HEK293 (cell line): ENCODE data around the gene SMIM1.

Experiments
- CTCF ChIA-PET: fragments of 350-600 bp; formaldehyde crosslinking; extraction: SDS; loops from one replicate; lab custom pipeline; 2021; ENCODE audit warnings: antibody characterized with exemption; lab: Yijun Ruan, JAX
- POLR2A ChIA-PET: fragments of 300-600 bp; formaldehyde crosslinking; extraction: SDS; loops from one replicate; lab custom pipeline; 2020; ENCODE audit warnings: antibody characterized with exemption, inconsistent platforms; lab: Yijun Ruan, JAX
- H3K27ac ChIP-seq: fragments of 200-500 bp; sonication (Bioruptor generic); 2 replicates; pipeline ENCODE4 v1.5.1; 2014; ENCODE audit warnings: low read depth, low read length, control low read depth, inconsistent platforms; ENCODE audit errors: extremely low read depth
- H3K36me3 ChIP-seq, 2 experiments: fragments of 200-500 bp in 1 of 2; sonication (Bioruptor generic) in 1 of 2; 1 replicate in 1 of 2; 2 replicates in 1 of 2; pipeline ENCODE4 v1.5.1; 2014 to 2017; ENCODE audit warnings: inconsistent platforms in 2 of 2, low read length in 2 of 2; ENCODE audit not compliant: control insufficient read depth in 2 of 2, insufficient read depth in 1 of 2
- H3K4me1 ChIP-seq: fragments of 200-500 bp; sonication (Bioruptor generic); 2 replicates; pipeline ENCODE4 v1.5.1; 2014; ENCODE audit warnings: mild to moderate bottlenecking, low read length, inconsistent platforms; ENCODE audit not compliant: control insufficient read depth, insufficient read depth
- H3K4me3 ChIP-seq: 2 replicates; pipeline ENCODE4 v1.5.1; 2011; ENCODE audit warnings: low read depth, mild to moderate bottlenecking, control low read depth, low read length, moderate library complexity
- H3K9me3 ChIP-seq: fragments of 200-500 bp; sonication (Bioruptor generic); 2 replicates; pipeline ENCODE4 v1.5.1; 2014; ENCODE audit warnings: low read depth, low read length, inconsistent platforms; ENCODE audit not compliant: control insufficient read depth, insufficient read depth
- GLIS2 ChIP-seq: fragments of 450-650 bp; formaldehyde crosslinking; IDR thresholded peaks from 2 replicates; pipeline ENCODE4 v1.5.1; 2016; ENCODE audit warnings: missing biosample characterization, missing genetic modification characterization
- HOXC10 ChIP-seq: sonication (generic); formaldehyde crosslinking; IDR thresholded peaks from 2 replicates; pipeline ENCODE4 v1.8.1; 2023; ENCODE audit warnings: mild to moderate bottlenecking, missing genetic modification reagents
- KLF9 ChIP-seq: fragments of 450-650 bp; formaldehyde crosslinking; IDR thresholded peaks from 2 replicates; pipeline ENCODE4 v1.5.1; 2016; ENCODE audit warnings: missing biosample characterization, missing genetic modification characterization, low read depth
- OSR2 ChIP-seq: fragments of 450-650 bp; formaldehyde crosslinking; IDR thresholded peaks from 2 replicates; pipeline ENCODE4 v1.5.1; 2016; ENCODE audit warnings: missing biosample characterization, missing genetic modification characterization
- SALL2 ChIP-seq: fragments of 450-650 bp; formaldehyde crosslinking; IDR thresholded peaks from 2 replicates; pipeline ENCODE4 v1.5.0; 2017; ENCODE audit warnings: missing biosample characterization, mild to moderate bottlenecking, missing genetic modification characterization, borderline replicate concordance
- SP7 ChIP-seq: fragments of 450-650 bp; formaldehyde crosslinking; IDR thresholded peaks from 2 replicates; pipeline ENCODE4 v1.5.1; 2016; ENCODE audit warnings: missing biosample characterization, missing genetic modification characterization
- ZIC2 ChIP-seq: fragments of 450-650 bp; formaldehyde crosslinking; IDR thresholded peaks from 2 replicates; pipeline ENCODE4 v1.5.1; 2016; ENCODE audit warnings: missing biosample characterization, missing genetic modification characterization
- ZNF335 ChIP-seq: fragments of 450-650 bp; formaldehyde crosslinking; conservative IDR thresholded peaks from 2 replicates; pipeline ENCODE4 v1.5.1; 2016; ENCODE audit warnings: missing biosample characterization, missing genetic modification characterization
- ZNF416 ChIP-seq: fragments of 450-650 bp; formaldehyde crosslinking; IDR thresholded peaks from 2 replicates; pipeline ENCODE4 v1.5.1; 2016; ENCODE audit warnings: missing biosample characterization, missing genetic modification characterization
- ZNF423 ChIP-seq: fragments of 450-650 bp; formaldehyde crosslinking; IDR thresholded peaks from 2 replicates; pipeline ENCODE4 v1.5.1; 2016; ENCODE audit warnings: missing biosample characterization, missing genetic modification characterization
- ZNF48 ChIP-seq: fragments of 450-650 bp; formaldehyde crosslinking; IDR thresholded peaks from 2 replicates; pipeline ENCODE4 v1.5.1; 2016; ENCODE audit warnings: missing biosample characterization, missing genetic modification characterization
- ZNF501 ChIP-seq: fragments of 450-650 bp; formaldehyde crosslinking; IDR thresholded peaks from 2 replicates; pipeline ENCODE4 v1.5.1; 2016; ENCODE audit warnings: missing biosample characterization, missing genetic modification characterization
- ZNF571 ChIP-seq: fragments of 450-650 bp; formaldehyde crosslinking; IDR thresholded peaks from 2 replicates; pipeline ENCODE4 v1.5.0; 2017; ENCODE audit warnings: missing biosample characterization, missing genetic modification characterization
- ZNF585B ChIP-seq: fragments of 450-650 bp; formaldehyde crosslinking; IDR thresholded peaks from 2 replicates; pipeline ENCODE4 v1.5.1; 2016; ENCODE audit warnings: missing biosample characterization, missing genetic modification characterization
- ZNF610 ChIP-seq: fragments of 450-650 bp; formaldehyde crosslinking; IDR thresholded peaks from 2 replicates; pipeline ENCODE4 v1.5.1; 2016; ENCODE audit warnings: missing biosample characterization, missing genetic modification characterization, borderline replicate concordance
- ZNF624 ChIP-seq: fragments of 450-650 bp; formaldehyde crosslinking; IDR thresholded peaks from 2 replicates; pipeline ENCODE4 v1.5.1; 2017; ENCODE audit warnings: missing biosample characterization, missing genetic modification characterization
- ZNF654 ChIP-seq: fragments of 450-650 bp; formaldehyde crosslinking; IDR thresholded peaks from 2 replicates; pipeline ENCODE4 v1.5.1; 2016; ENCODE audit warnings: low read depth, missing biosample characterization, missing genetic modification characterization
- ZNF791 ChIP-seq: fragments of 450-650 bp; formaldehyde crosslinking; IDR thresholded peaks from 2 replicates; pipeline ENCODE4 v1.5.1; 2016; ENCODE audit warnings: missing biosample characterization, missing genetic modification characterization
- TF ChIP-seq, protein P1 (sequence below): fragments of 450-650 bp; formaldehyde crosslinking; IDR thresholded peaks from 2 replicates; pipeline ENCODE4 v1.5.1; 2016; ENCODE audit warnings: missing biosample characterization, missing genetic modification characterization
- TF ChIP-seq, protein P2 (sequence below): fragments of 450-650 bp; IDR thresholded peaks from 2 replicates; pipeline ENCODE4 v1.5.1; 2018; ENCODE audit warnings: missing biosample characterization, mild to moderate bottlenecking, missing genetic modification characterization
- TF ChIP-seq, protein P3 (sequence below): fragments of 450-650 bp; formaldehyde crosslinking; IDR thresholded peaks from 2 replicates; pipeline ENCODE4 v1.5.1; 2016; ENCODE audit warnings: missing biosample characterization, missing genetic modification characterization, borderline replicate concordance
- TF ChIP-seq, protein P4 (sequence below): fragments of 450-650 bp; formaldehyde crosslinking; IDR thresholded peaks from 2 replicates; pipeline ENCODE4 v1.5.1; 2017; ENCODE audit warnings: missing biosample characterization, missing genetic modification characterization

SMIM1 gene

DNA sequence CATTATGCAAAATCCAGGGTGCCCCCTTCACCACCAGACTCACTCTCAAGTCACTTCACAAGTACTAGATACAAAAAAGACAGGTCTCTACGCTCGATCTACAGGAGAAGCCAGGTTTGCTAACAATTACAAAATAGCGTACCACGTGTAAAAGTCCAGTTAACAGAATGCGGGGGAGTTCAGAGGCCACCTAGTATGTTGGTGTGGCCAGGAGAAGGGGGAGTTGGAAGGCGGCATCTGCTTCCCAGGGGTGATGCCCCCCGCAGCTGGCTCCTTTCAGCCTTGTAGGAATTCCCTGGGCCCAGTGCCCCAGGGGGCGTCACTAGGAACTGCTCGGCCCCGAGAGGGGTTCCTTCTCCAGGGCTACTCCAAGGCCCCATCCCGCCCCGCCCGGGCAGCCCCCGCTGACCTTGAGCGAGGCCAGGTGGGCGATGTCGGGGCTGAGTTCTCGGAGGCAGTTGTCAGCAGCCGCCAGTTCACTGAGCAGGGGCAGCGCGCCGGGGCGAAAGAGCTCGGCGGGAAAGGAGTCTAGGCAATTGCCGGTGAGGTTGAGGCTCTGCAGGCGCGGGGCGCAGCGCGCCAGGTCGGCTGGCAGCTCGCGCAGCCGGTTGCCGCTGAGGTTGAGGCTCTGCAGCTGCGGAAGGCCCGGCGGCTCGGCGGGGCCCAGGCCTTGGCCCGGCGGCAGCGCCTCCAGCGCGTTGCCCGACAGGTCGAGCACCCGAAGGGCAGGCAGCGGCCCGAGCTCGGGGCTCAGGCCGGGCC lies 23.1 kb downstream of the SMIM1 start (continued):
- TF ChIP-seq ZNF416 (tag by site-specific recombination) (no peak), GLIS2 (tag by site-specific recombination) (peak; percentile 77), HOXC10 (CRISPR knock-in tag) (no peak), SALL2 (tag by site-specific recombination) (no peak), ZNF501 (no peak), ZNF335 (tag by site-specific recombination) (peak; percentile 83)
- TF ChIP-seq, protein P1, sequence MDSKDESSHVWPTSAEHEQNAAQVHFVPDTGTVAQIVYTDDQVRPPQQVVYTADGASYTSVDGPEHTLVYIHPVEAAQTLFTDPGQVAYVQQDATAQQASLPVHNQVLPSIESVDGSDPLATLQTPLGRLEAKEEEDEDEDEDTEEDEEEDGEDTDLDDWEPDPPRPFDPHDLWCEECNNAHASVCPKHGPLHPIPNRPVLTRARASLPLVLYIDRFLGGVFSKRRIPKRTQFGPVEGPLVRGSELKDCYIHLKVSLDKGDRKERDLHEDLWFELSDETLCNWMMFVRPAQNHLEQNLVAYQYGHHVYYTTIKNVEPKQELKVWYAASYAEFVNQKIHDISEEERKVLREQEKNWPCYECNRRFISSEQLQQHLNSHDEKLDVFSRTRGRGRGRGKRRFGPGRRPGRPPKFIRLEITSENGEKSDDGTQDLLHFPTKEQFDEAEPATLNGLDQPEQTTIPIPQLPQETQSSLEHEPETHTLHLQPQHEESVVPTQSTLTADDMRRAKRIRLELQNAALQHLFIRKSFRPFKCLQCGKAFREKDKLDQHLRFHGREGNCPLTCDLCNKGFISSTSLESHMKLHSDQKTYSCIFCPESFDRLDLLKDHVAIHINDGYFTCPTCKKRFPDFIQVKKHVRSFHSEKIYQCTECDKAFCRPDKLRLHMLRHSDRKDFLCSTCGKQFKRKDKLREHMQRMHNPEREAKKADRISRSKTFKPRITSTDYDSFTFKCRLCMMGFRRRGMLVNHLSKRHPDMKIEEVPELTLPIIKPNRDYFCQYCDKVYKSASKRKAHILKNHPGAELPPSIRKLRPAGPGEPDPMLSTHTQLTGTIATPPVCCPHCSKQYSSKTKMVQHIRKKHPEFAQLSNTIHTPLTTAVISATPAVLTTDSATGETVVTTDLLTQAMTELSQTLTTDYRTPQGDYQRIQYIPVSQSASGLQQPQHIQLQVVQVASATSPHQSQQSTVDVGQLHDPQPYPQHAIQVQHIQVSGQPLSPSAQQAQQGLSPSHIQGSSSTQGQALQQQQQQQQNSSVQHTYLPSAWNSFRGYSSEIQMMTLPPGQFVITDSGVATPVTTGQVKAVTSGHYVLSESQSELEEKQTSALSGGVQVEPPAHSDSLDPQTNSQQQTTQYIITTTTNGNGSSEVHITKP (tag by site-specific recombination), result peak; percentile 63

DNA sequence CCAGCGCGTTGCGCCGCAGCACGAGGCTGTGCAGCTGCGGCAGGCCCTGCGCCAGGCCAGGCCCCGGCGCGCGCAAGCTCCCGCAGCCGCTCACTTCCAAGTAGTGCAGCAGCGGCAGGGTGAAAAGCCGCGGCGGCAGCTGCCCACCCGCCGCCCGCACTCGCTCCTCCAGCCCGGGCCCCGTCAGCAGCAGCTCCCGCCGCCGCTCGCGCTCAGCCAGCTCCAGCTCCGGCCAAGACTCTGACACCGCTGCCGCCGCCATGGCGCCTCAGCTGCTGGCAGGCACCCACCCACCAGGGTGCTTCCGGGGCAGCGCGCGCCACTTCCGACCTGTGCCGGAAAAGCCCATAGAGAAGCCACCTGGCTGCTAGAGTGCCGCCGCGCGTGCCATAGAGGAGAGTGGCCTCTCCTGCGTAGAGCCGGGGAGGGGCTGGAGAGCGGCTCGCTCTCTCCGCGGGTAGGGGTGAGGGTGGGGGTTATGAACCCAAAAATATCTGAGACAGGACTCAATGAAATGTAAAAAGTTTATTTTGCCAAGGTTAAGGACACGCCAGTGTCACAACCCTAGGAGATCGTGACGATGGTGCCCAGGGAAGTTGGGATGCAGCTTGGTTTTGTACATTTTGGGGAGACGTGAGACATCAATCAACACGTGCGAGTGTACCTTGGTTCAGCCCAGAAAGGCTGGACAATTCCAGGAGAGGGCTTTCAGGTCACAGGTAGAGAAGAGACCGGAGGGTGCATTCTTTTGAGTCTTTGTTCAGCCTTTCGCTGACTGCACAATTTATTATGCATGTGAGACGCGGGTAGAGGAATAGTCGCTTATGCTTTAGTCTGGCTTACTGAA lies 23.9 kb downstream of the SMIM1 start, which contains the start of gene LRRC47:
TSS of gene LRRC47 (minus strand) at position 284 of the 847 bp plus-strand sequence. CDS start at position 262, 22 bp downstream.
- CTCF ChIA-PET, result interaction anchor here (0.6 to 0.9 kb wide), 2 partner anchors 99 to 312 kb away, joined by 3 to 4 read pairs; no protein-coding TSS in a partner anchor
- Histone ChIP-seq H3K4me3 (peak within 1 kb of the TSS; percentile 93), H3K27ac (peak within 1 kb of the TSS; percentile 63; the same call in 1 of the 2 replicates), H3K4me1 (peaks cover 3% of the 10 kb centered on the region; the same call in 1 of the 2 replicates), H3K36me3 (peaks cover 4 to 23% of the 10 kb centered on the region in 2 experiments; a peak in 2 of 3 replicates), H3K9me3 (no peaks in the 10 kb centered on the region)
- POLR2A ChIA-PET, result interaction anchor here (0.6 to 2.1 kb wide), 7 partner anchors 11 to 104 kb away, joined by 3 to 7 read pairs (median 3); partner anchors contain the start of genes CEP104 and DFFB
- TF ChIP-seq ZNF585B (tag by site-specific recombination) (no peak), ZIC2 (peak; percentile 54), SP7 (tag by site-specific recombination) (peak; percentile 72), OSR2 (no peak), ZNF791 (no peak), ZNF610 (tag by site-specific recombination) (peak; percentile 71; the same call in 1 of the 2 replicates), ZNF654 (no peak), GLIS2 (tag by site-specific recombination) (peak; percentile 76), ZNF624 (tag by site-specific recombination) (no peak), ZNF48 (no peak), KLF9 (tag by site-specific recombination) (peak; percentile 70), ZNF571 (tag by site-specific recombination) (no peak), ZNF423 (tag by site-specific recombination) (peak; percentile 53; the same call in 1 of the 2 replicates)
- TF ChIP-seq, protein P2, sequence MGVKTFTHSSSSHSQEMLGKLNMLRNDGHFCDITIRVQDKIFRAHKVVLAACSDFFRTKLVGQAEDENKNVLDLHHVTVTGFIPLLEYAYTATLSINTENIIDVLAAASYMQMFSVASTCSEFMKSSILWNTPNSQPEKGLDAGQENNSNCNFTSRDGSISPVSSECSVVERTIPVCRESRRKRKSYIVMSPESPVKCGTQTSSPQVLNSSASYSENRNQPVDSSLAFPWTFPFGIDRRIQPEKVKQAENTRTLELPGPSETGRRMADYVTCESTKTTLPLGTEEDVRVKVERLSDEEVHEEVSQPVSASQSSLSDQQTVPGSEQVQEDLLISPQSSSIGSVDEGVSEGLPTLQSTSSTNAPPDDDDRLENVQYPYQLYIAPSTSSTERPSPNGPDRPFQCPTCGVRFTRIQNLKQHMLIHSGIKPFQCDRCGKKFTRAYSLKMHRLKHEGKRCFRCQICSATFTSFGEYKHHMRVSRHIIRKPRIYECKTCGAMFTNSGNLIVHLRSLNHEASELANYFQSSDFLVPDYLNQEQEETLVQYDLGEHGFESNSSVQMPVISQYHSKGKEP (tag by site-specific recombination), result no peak; the same call in 1 of the 2 replicates
- TF ChIP-seq, protein P3, sequence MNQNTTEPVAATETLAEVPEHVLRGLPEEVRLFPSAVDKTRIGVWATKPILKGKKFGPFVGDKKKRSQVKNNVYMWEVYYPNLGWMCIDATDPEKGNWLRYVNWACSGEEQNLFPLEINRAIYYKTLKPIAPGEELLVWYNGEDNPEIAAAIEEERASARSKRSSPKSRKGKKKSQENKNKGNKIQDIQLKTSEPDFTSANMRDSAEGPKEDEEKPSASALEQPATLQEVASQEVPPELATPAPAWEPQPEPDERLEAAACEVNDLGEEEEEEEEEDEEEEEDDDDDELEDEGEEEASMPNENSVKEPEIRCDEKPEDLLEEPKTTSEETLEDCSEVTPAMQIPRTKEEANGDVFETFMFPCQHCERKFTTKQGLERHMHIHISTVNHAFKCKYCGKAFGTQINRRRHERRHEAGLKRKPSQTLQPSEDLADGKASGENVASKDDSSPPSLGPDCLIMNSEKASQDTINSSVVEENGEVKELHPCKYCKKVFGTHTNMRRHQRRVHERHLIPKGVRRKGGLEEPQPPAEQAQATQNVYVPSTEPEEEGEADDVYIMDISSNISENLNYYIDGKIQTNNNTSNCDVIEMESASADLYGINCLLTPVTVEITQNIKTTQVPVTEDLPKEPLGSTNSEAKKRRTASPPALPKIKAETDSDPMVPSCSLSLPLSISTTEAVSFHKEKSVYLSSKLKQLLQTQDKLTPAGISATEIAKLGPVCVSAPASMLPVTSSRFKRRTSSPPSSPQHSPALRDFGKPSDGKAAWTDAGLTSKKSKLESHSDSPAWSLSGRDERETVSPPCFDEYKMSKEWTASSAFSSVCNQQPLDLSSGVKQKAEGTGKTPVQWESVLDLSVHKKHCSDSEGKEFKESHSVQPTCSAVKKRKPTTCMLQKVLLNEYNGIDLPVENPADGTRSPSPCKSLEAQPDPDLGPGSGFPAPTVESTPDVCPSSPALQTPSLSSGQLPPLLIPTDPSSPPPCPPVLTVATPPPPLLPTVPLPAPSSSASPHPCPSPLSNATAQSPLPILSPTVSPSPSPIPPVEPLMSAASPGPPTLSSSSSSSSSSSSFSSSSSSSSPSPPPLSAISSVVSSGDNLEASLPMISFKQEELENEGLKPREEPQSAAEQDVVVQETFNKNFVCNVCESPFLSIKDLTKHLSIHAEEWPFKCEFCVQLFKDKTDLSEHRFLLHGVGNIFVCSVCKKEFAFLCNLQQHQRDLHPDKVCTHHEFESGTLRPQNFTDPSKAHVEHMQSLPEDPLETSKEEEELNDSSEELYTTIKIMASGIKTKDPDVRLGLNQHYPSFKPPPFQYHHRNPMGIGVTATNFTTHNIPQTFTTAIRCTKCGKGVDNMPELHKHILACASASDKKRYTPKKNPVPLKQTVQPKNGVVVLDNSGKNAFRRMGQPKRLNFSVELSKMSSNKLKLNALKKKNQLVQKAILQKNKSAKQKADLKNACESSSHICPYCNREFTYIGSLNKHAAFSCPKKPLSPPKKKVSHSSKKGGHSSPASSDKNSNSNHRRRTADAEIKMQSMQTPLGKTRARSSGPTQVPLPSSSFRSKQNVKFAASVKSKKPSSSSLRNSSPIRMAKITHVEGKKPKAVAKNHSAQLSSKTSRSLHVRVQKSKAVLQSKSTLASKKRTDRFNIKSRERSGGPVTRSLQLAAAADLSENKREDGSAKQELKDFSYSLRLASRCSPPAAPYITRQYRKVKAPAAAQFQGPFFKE, result no peak
- TF ChIP-seq, protein P4, sequence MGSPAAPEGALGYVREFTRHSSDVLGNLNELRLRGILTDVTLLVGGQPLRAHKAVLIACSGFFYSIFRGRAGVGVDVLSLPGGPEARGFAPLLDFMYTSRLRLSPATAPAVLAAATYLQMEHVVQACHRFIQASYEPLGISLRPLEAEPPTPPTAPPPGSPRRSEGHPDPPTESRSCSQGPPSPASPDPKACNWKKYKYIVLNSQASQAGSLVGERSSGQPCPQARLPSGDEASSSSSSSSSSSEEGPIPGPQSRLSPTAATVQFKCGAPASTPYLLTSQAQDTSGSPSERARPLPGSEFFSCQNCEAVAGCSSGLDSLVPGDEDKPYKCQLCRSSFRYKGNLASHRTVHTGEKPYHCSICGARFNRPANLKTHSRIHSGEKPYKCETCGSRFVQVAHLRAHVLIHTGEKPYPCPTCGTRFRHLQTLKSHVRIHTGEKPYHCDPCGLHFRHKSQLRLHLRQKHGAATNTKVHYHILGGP (tag by site-specific recombination), result no peak
